ENCODE measurements around the gene TERB2.
"Not testable (repeated sequence)": the region's sequence is repeated elsewhere in the genome, so short reads cannot be mapped to it uniquely, and the experiment has no call there.

Gene TERB2

GRCh38 chr15:45003731-45004410 lies 47.4 kb downstream of the TERB2 start:
- not testable (repeated sequence) for DNase-seq (ENCODE audit: low read depth)

- not testable (repeated sequence) for DNase-seq (ENCODE audit: low read depth)
These were observed 48.2 kb downstream of the TERB2 start for GRCh38 chr15:45004590-45005175.

GRCh38 chr15:45009046-45009445 lies 52.6 kb downstream of the TERB2 start:
- DNase-seq (ENCODE audit: low read depth): no peak

- not testable (repeated sequence) for DNase-seq (ENCODE audit: low read depth)
These were observed 58.6 kb downstream of the TERB2 start for GRCh38 chr15:45015114-45015513.

- DNase-seq (ENCODE audit: low read depth): not testable (repeated sequence)
These were observed 63.9 kb downstream of the TERB2 start for GRCh38 chr15:45020222-45020900.

- not testable (repeated sequence) for DNase-seq (ENCODE audit: low read depth)
These were observed 64.4 kb downstream of the TERB2 start for GRCh38 chr15:45020901-45021259.

- no peak for DNase-seq (ENCODE audit: low read depth)
These were observed 64.9 kb downstream of the TERB2 start for GRCh38 chr15:45021348-45021747.

- DNase-seq (ENCODE audit: low read depth): peak; percentile 27
These were observed 66.6 kb downstream of the TERB2 start, which contains the start of gene SORD for GRCh38 chr15:45022871-45023658. TSS of gene SORD (plus strand) at chr15:45023195. CDS start at chr15:45023284, 89 bp downstream.

- DNase-seq (ENCODE audit: low read depth): no peak
These were observed 67.3 kb downstream of the TERB2 start for GRCh38 chr15:45023659-45024225.

- DNase-seq (ENCODE audit: low read depth): not testable (repeated sequence)
These were observed 68.2 kb downstream of the TERB2 start for GRCh38 chr15:45024649-45025048.

- not testable (repeated sequence) for DNase-seq (ENCODE audit: low read depth)
These were observed 69.1 kb downstream of the TERB2 start for GRCh38 chr15:45025627-45026026.

- no peak for DNase-seq (ENCODE audit: low read depth)
These were observed 70.2 kb downstream of the TERB2 start for GRCh38 chr15:45026651-45027190.

GRCh38 chr15:45027220-45027619 lies 70.7 kb downstream of the TERB2 start:
- DNase-seq (ENCODE audit: low read depth): no peak

Data from GM04503 (cell line).